ENCODE data around the gene EPHA4.
A peak's percentile ranks its signal among the peaks of the same experiment; 100 is the strongest.

The EPHA4 gene

GRCh38 chr2:221588306-221588985 lies 16.3 kb upstream of the EPHA4 start:
- TF ChIP-seq CTCF (IDR thresholded peaks at IDR 0.05; ENCODE audit: insufficient read depth, low read length, poor library complexity, severe bottlenecking), result no peak
- H3K27me3 ChIP-seq (replicated peaks; ENCODE audit: control insufficient read depth, insufficient read depth, low read length), result no peaks in the 10 kb centered on the region; the same call in 1 of the 2 replicates
- no peaks in the 10 kb centered on the region for H3K36me3 ChIP-seq (ENCODE audit: control insufficient read depth, insufficient read depth, low read length)
- no peak for DNase-seq (ENCODE audit: extremely low read depth, insufficient read length)
- no peak overlapping the region for H3K4me3 ChIP-seq (replicated peaks; ENCODE audit: low read depth, low read length)

GRCh38 chr2:221581986-221582385 lies 9.9 kb upstream of the EPHA4 start:
- Histone ChIP-seq H3K27me3 (replicated peaks; ENCODE audit: control insufficient read depth, insufficient read depth, low read length) (no peaks in the 10 kb centered on the region; the same call in 1 of the 2 replicates), H3K4me3 (replicated peaks; ENCODE audit: low read depth, low read length) (no peak overlapping the region), H3K36me3 (ENCODE audit: control insufficient read depth, insufficient read depth, low read length) (no peaks in the 10 kb centered on the region)
- no peak for TF ChIP-seq CTCF (IDR thresholded peaks at IDR 0.05; ENCODE audit: insufficient read depth, low read length, poor library complexity, severe bottlenecking)
- no peak for DNase-seq (ENCODE audit: extremely low read depth, insufficient read length)

GRCh38 chr2:221574231-221574570 lies 2.1 kb upstream of the EPHA4 start:
- Histone ChIP-seq H3K4me3 (replicated peaks; ENCODE audit: low read depth, low read length) (peak overlapping the region; percentile 47), H3K36me3 (ENCODE audit: control insufficient read depth, insufficient read depth, low read length) (no peaks in the 10 kb centered on the region), H3K27me3 (replicated peaks; ENCODE audit: control insufficient read depth, insufficient read depth, low read length) (peaks cover 6% of the 10 kb centered on the region)
- no peak for TF ChIP-seq CTCF (IDR thresholded peaks at IDR 0.05; ENCODE audit: insufficient read depth, low read length, poor library complexity, severe bottlenecking)
- DNase-seq (ENCODE audit: extremely low read depth, insufficient read length), result no peak

GRCh38 chr2:221573430-221574230 lies 1.5 kb upstream of the EPHA4 start:
- peak; percentile 86 for TF ChIP-seq CTCF (IDR thresholded peaks at IDR 0.05; ENCODE audit: insufficient read depth, low read length, poor library complexity, severe bottlenecking)
- peak; percentile 77 for DNase-seq (ENCODE audit: extremely low read depth, insufficient read length)
- H3K36me3 ChIP-seq (ENCODE audit: control insufficient read depth, insufficient read depth, low read length), result no peaks in the 10 kb centered on the region
- peak overlapping the region; percentile 56 for H3K4me3 ChIP-seq (replicated peaks; ENCODE audit: low read depth, low read length)
- H3K27me3 ChIP-seq (replicated peaks; ENCODE audit: control insufficient read depth, insufficient read depth, low read length), result peaks cover 6% of the 10 kb centered on the region

- H3K4me3 ChIP-seq (replicated peaks; ENCODE audit: low read depth, low read length), result peak overlapping the region; percentile 56
- DNase-seq (ENCODE audit: extremely low read depth, insufficient read length), result peak; percentile 37
- H3K36me3 ChIP-seq (ENCODE audit: control insufficient read depth, insufficient read depth, low read length), result no peaks in the 10 kb centered on the region
- no peak for TF ChIP-seq CTCF (IDR thresholded peaks at IDR 0.05; ENCODE audit: insufficient read depth, low read length, poor library complexity, severe bottlenecking)
- peaks cover 6% of the 10 kb centered on the region for H3K27me3 ChIP-seq (replicated peaks; ENCODE audit: control insufficient read depth, insufficient read depth, low read length)
Observed at GRCh38 chr2:221572821-221573429, 821 bp upstream of the EPHA4 start.
